ENCODE measurements around the gene MT1E. TPM values are rescaled to one million over a fixed set of nuclear protein-coding genes. Genes with fewer than 3 reads are reported as not detected.
A peak's percentile ranks its signal among the peaks of the same experiment; 100 is the strongest.
"Not testable (repeated sequence)": the region's sequence is repeated elsewhere in the genome, so short reads cannot be mapped to it uniquely, and the experiment has no call there.

Gene MT1E
- total and polyA plus RNA-seq, 4 donors = 29.5 to 55.8 (median 37.5) TPM

GRCh38 chr16:56669005-56669839, 43.6 kb downstream of the MT1E start, which contains the start of gene MT1H:
Gene MT1H (plus strand): TSS chr16:56669814. CDS start chr16:56669885, 71 bp downstream.
- no peaks in the 10 kb centered on the region for H3K36me3 ChIP-seq (ENCODE audit: control insufficient read depth, insufficient read depth, low read length)
- no peak within 1 kb of the TSS for H3K4me3 ChIP-seq (ENCODE audit: low read depth, low read length)
- H3K4me1 ChIP-seq (ENCODE audit: control insufficient read depth, insufficient read depth, low read length) = peaks cover 17% of the 10 kb centered on the region
- H3K27ac ChIP-seq (ENCODE audit: low read depth, low read length) = no peak within 1 kb of the TSS
- peaks cover 73% of the 10 kb centered on the region for H3K27me3 ChIP-seq (ENCODE audit: control insufficient read depth, insufficient read depth, low read length)
- no peaks in the 10 kb centered on the region for H3K9me3 ChIP-seq (ENCODE audit: control insufficient read depth, insufficient read depth, low read length)
- no peak for DNase-seq (ENCODE audit: low read depth in 4 of 6, low spot score in 6 of 6)
- 10% methylated on average over 37 of the region's 38 CpGs for WGBS (ENCODE audit: insufficient coverage)

GRCh38 chr16:56669840-56670619, 44.4 kb downstream of the MT1E start:
- peaks cover 17% of the 10 kb centered on the region for H3K4me1 ChIP-seq (ENCODE audit: control insufficient read depth, insufficient read depth, low read length)
- WGBS (ENCODE audit: insufficient coverage) = 12% methylated on average over 15 of the region's 19 CpGs
- H3K9me3 ChIP-seq (ENCODE audit: control insufficient read depth, insufficient read depth, low read length) = no peaks in the 10 kb centered on the region
- H3K27ac ChIP-seq (ENCODE audit: low read depth, low read length) = no peak overlapping the region
- H3K27me3 ChIP-seq (ENCODE audit: control insufficient read depth, insufficient read depth, low read length) = peaks cover 71% of the 10 kb centered on the region
- no peaks in the 10 kb centered on the region for H3K36me3 ChIP-seq (ENCODE audit: control insufficient read depth, insufficient read depth, low read length)
- no peak overlapping the region for H3K4me3 ChIP-seq (ENCODE audit: low read depth, low read length)
- DNase-seq (ENCODE audit: low read depth in 4 of 6, low spot score in 6 of 6) = no peak

GRCh38 chr16:56670620-56670934, 45.0 kb downstream of the MT1E start:
- 22% methylated on average over 1 of the region's 2 CpGs for WGBS (ENCODE audit: insufficient coverage)
- Histone ChIP-seq H3K4me1 (ENCODE audit: control insufficient read depth, insufficient read depth, low read length) (peaks cover 18% of the 10 kb centered on the region), H3K4me3 (ENCODE audit: low read depth, low read length) (no peak overlapping the region), H3K36me3 (ENCODE audit: control insufficient read depth, insufficient read depth, low read length) (no peaks in the 10 kb centered on the region), H3K27me3 (ENCODE audit: control insufficient read depth, insufficient read depth, low read length) (peaks cover 71% of the 10 kb centered on the region), H3K27ac (ENCODE audit: low read depth, low read length) (no peak overlapping the region), H3K9me3 (ENCODE audit: control insufficient read depth, insufficient read depth, low read length) (no peaks in the 10 kb centered on the region)
- no peak for DNase-seq (ENCODE audit: low read depth in 4 of 6, low spot score in 6 of 6)

- Histone ChIP-seq H3K4me1 (ENCODE audit: control insufficient read depth, insufficient read depth, low read length) (peaks cover 26% of the 10 kb centered on the region), H3K27me3 (ENCODE audit: control insufficient read depth, insufficient read depth, low read length) (peaks cover 79% of the 10 kb centered on the region)
- not testable (repeated sequence) for H3K9me3 ChIP-seq (ENCODE audit: control insufficient read depth, insufficient read depth, low read length); H3K27ac ChIP-seq (ENCODE audit: low read depth, low read length); H3K36me3 ChIP-seq (ENCODE audit: control insufficient read depth, insufficient read depth, low read length); H3K4me3 ChIP-seq (ENCODE audit: low read depth, low read length)
- DNase-seq (ENCODE audit: low read depth in 4 of 6, low spot score in 6 of 6) = peak in 1 of 6 donors; percentile 31
- WGBS (ENCODE audit: insufficient coverage) = 83% methylated on average over 1 of the region's 2 CpGs
These were observed 46.1 kb downstream of the MT1E start for GRCh38 chr16:56671691-56672090.

- not testable (repeated sequence) for H3K9me3 ChIP-seq (ENCODE audit: control insufficient read depth, insufficient read depth, low read length); H3K36me3 ChIP-seq (ENCODE audit: control insufficient read depth, insufficient read depth, low read length); H3K27ac ChIP-seq (ENCODE audit: low read depth, low read length); DNase-seq (ENCODE audit: low read depth in 4 of 6, low spot score in 6 of 6); H3K4me3 ChIP-seq (ENCODE audit: low read depth, low read length)
- WGBS (ENCODE audit: insufficient coverage) = 54% methylated on average over 2 of the region's 3 CpGs
- peaks cover 78% of the 10 kb centered on the region for H3K27me3 ChIP-seq (ENCODE audit: control insufficient read depth, insufficient read depth, low read length)
- H3K4me1 ChIP-seq (ENCODE audit: control insufficient read depth, insufficient read depth, low read length) = peaks cover 26% of the 10 kb centered on the region
These were observed 46.6 kb downstream of the MT1E start for GRCh38 chr16:56672171-56672570.

GRCh38 chr16:56672761-56673536, 47.4 kb downstream of the MT1E start:
- WGBS (ENCODE audit: insufficient coverage) = 100% methylated on average over 5 of the region's 11 CpGs
- Histone ChIP-seq H3K27ac (ENCODE audit: low read depth, low read length) (no peak overlapping the region), H3K4me3 (ENCODE audit: low read depth, low read length) (no peak overlapping the region), H3K27me3 (ENCODE audit: control insufficient read depth, insufficient read depth, low read length) (peaks cover 75% of the 10 kb centered on the region), H3K4me1 (ENCODE audit: control insufficient read depth, insufficient read depth, low read length) (peaks cover 21% of the 10 kb centered on the region), H3K36me3 (ENCODE audit: control insufficient read depth, insufficient read depth, low read length) (no peaks in the 10 kb centered on the region), H3K9me3 (ENCODE audit: control insufficient read depth, insufficient read depth, low read length) (no peaks in the 10 kb centered on the region)
- no peak for DNase-seq (ENCODE audit: low read depth in 4 of 6, low spot score in 6 of 6)

GRCh38 chr16:56673921-56674320, 48.3 kb downstream of the MT1E start:
- Histone ChIP-seq H3K4me1 (ENCODE audit: control insufficient read depth, insufficient read depth, low read length) (peaks cover 16% of the 10 kb centered on the region), H3K27ac (ENCODE audit: low read depth, low read length) (no peak overlapping the region), H3K27me3 (ENCODE audit: control insufficient read depth, insufficient read depth, low read length) (peaks cover 65% of the 10 kb centered on the region), H3K9me3 (ENCODE audit: control insufficient read depth, insufficient read depth, low read length) (no peaks in the 10 kb centered on the region), H3K36me3 (ENCODE audit: control insufficient read depth, insufficient read depth, low read length) (no peaks in the 10 kb centered on the region), H3K4me3 (ENCODE audit: low read depth, low read length) (no peak overlapping the region)
- 51% methylated on average over 12 of the region's 12 CpGs for WGBS (ENCODE audit: insufficient coverage)
- peak in 2 of 6 donors; percentile 23 to 58 for DNase-seq (ENCODE audit: low read depth in 4 of 6, low spot score in 6 of 6)

- not testable (repeated sequence) for H3K4me3 ChIP-seq (ENCODE audit: low read depth, low read length); H3K36me3 ChIP-seq (ENCODE audit: control insufficient read depth, insufficient read depth, low read length); DNase-seq (ENCODE audit: low read depth in 4 of 6, low spot score in 6 of 6); H3K9me3 ChIP-seq (ENCODE audit: control insufficient read depth, insufficient read depth, low read length); H3K27ac ChIP-seq (ENCODE audit: low read depth, low read length)
- Histone ChIP-seq H3K4me1 (ENCODE audit: control insufficient read depth, insufficient read depth, low read length) (peaks cover 11% of the 10 kb centered on the region), H3K27me3 (ENCODE audit: control insufficient read depth, insufficient read depth, low read length) (peaks cover 59% of the 10 kb centered on the region)
- WGBS (ENCODE audit: insufficient coverage) = 66% methylated on average over 5 of the region's 6 CpGs
These were observed 49.0 kb downstream of the MT1E start for GRCh38 chr16:56674570-56674969.

- H3K9me3 ChIP-seq (ENCODE audit: control insufficient read depth, insufficient read depth, low read length) = no peaks in the 10 kb centered on the region
- H3K4me3 ChIP-seq (ENCODE audit: low read depth, low read length) = no peak overlapping the region
- 5% methylated on average over 21 of the region's 32 CpGs for WGBS (ENCODE audit: insufficient coverage)
- peak in 1 of 6 donors; percentile 25 for DNase-seq (ENCODE audit: low read depth in 4 of 6, low spot score in 6 of 6)
- H3K36me3 ChIP-seq (ENCODE audit: control insufficient read depth, insufficient read depth, low read length) = no peaks in the 10 kb centered on the region
- H3K27ac ChIP-seq (ENCODE audit: low read depth, low read length) = no peak overlapping the region
- H3K4me1 ChIP-seq (ENCODE audit: control insufficient read depth, insufficient read depth, low read length) = peaks cover 9% of the 10 kb centered on the region
- H3K27me3 ChIP-seq (ENCODE audit: control insufficient read depth, insufficient read depth, low read length) = peaks cover 47% of the 10 kb centered on the region
These were observed 50.2 kb downstream of the MT1E start for GRCh38 chr16:56675685-56676210.

Data from spinal cord (tissue), 10 donors.